H9 (cell line): ENCODE measurements around the gene LPP. TPM values are rescaled to one million over a fixed set of nuclear protein-coding genes. Genes with fewer than 3 reads are reported as not detected.

ENCODE experiments used
- DNase-seq: peaks from one replicate; pipeline ENCODE4 v3.0.0-alpha.2; 2017
- H2AFZ ChIP-seq: one replicate; pipeline ENCODE4 v1.6.1; 2013; ENCODE audit warnings: mild to moderate bottlenecking, low read length, control low read depth, moderate library complexity
- H2AK5ac ChIP-seq: 2 replicates; pipeline ENCODE4 v1.6.1; 2013; ENCODE audit warnings: low read length, control low read depth, mixed read lengths; ENCODE audit not compliant: insufficient read length
- H2BK120ac ChIP-seq: one replicate; pipeline ENCODE4 v1.6.1; 2013; ENCODE audit warnings: low read depth, mild to moderate bottlenecking, low read length, control low read depth, inconsistent platforms; ENCODE audit not compliant: poor library complexity, severe bottlenecking
- H2BK12ac ChIP-seq: 2 replicates; pipeline ENCODE4 v1.6.1; 2013; ENCODE audit warnings: low read length, control low read depth, mixed read lengths, low read depth; ENCODE audit not compliant: insufficient read length
- H2BK15ac ChIP-seq: 2 replicates; pipeline ENCODE4 v1.6.1; 2013; ENCODE audit warnings: low read depth, low read length, control low read depth
- H2BK20ac ChIP-seq: one replicate; pipeline ENCODE4 v1.6.1; 2013; ENCODE audit warnings: low read depth, mild to moderate bottlenecking, low read length, control low read depth, inconsistent platforms; ENCODE audit not compliant: poor library complexity, severe bottlenecking
- H2BK5ac ChIP-seq: 2 replicates; pipeline ENCODE4 v1.6.1; 2013; ENCODE audit warnings: low read length, control low read depth, mixed read lengths; ENCODE audit not compliant: insufficient read length
- H3K14ac ChIP-seq: 2 replicates; pipeline ENCODE4 v1.6.1; 2013; ENCODE audit warnings: low read length, control low read depth; ENCODE audit not compliant: insufficient read depth
- H3K18ac ChIP-seq: 2 replicates; pipeline ENCODE4 v1.6.1; 2013; ENCODE audit warnings: low read depth, mild to moderate bottlenecking, mixed read lengths, low read length, control low read depth; ENCODE audit not compliant: insufficient read length
- H3K23ac ChIP-seq: 2 replicates; pipeline ENCODE4 v1.6.1; 2013; ENCODE audit warnings: low read length, control low read depth, mixed read lengths, low read depth; ENCODE audit not compliant: insufficient read length
- H3K23me2 ChIP-seq: 2 replicates; pipeline ENCODE4 v1.6.1; 2013; ENCODE audit warnings: low read depth, mild to moderate bottlenecking, mixed read lengths, low read length, control low read depth; ENCODE audit not compliant: insufficient read length, poor library complexity, severe bottlenecking
- H3K27ac ChIP-seq: 2 replicates; pipeline ENCODE4 v1.5.1; 2013; ENCODE audit warnings: low read length, control low read depth, mixed read lengths, low read depth; ENCODE audit not compliant: insufficient read length
- H3K27me3 ChIP-seq: 2 replicates; pipeline ENCODE4 v1.6.1; 2013; ENCODE audit warnings: low read length, control low read depth, inconsistent platforms; ENCODE audit not compliant: insufficient read depth
- H3K4ac ChIP-seq: 2 replicates; pipeline ENCODE4 v1.6.1; 2013; ENCODE audit warnings: low read depth, mild to moderate bottlenecking, control low read depth, inconsistent platforms, low read length, moderate library complexity
- H3K4me1 ChIP-seq: 2 replicates; pipeline ENCODE4 v1.6.1; 2013; ENCODE audit warnings: low read length, control low read depth, inconsistent platforms; ENCODE audit not compliant: insufficient read depth
- H3K4me2 ChIP-seq: 2 replicates; pipeline ENCODE4 v1.6.1; 2013; ENCODE audit warnings: low read length, control low read depth, mixed read lengths; ENCODE audit not compliant: insufficient read length, insufficient read depth
- H3K56ac ChIP-seq: 2 replicates; pipeline ENCODE4 v1.6.1; 2013; ENCODE audit warnings: low read depth, mild to moderate bottlenecking, mixed read lengths, low read length, control low read depth; ENCODE audit not compliant: insufficient read length
- H3K79me1 ChIP-seq: 2 replicates; pipeline ENCODE4 v1.6.1; 2013; ENCODE audit warnings: low read depth, mild to moderate bottlenecking, moderate library complexity, low read length, control low read depth, inconsistent platforms; ENCODE audit not compliant: insufficient read depth, poor library complexity, severe bottlenecking
- H3K79me2 ChIP-seq: 2 replicates; pipeline ENCODE4 v1.6.1; 2013; ENCODE audit warnings: low read length, control low read depth, inconsistent platforms; ENCODE audit not compliant: insufficient read depth
- H3K9ac ChIP-seq: 2 replicates; pipeline ENCODE4 v1.6.1; 2013; ENCODE audit warnings: low read length, control low read depth, mixed read lengths; ENCODE audit not compliant: insufficient read length; ENCODE audit errors: extremely low read depth
- H3K9me3 ChIP-seq: one replicate; pipeline ENCODE4 v1.6.1; 2013; ENCODE audit warnings: low read depth, low read length, inconsistent platforms; ENCODE audit not compliant: control insufficient read depth
- H3T11ph ChIP-seq: one replicate; pipeline ENCODE4 v1.6.1; 2013; ENCODE audit warnings: mild to moderate bottlenecking, low read length, control low read depth, inconsistent platforms
- H4K20me1 ChIP-seq: one replicate; pipeline ENCODE4 v1.6.1; 2013; ENCODE audit not compliant: control insufficient read depth, insufficient read length, insufficient read depth
- H4K5ac ChIP-seq: 2 replicates; pipeline ENCODE4 v1.6.1; 2013; ENCODE audit warnings: low read depth, mild to moderate bottlenecking, mixed read lengths, low read length, control low read depth; ENCODE audit not compliant: insufficient read length
- H4K8ac ChIP-seq: replicated peaks from 2 replicates; pipeline ENCODE4 v1.6.1; 2013; ENCODE audit warnings: low read length, control low read depth, mixed read lengths, low read depth; ENCODE audit not compliant: insufficient read length
- H4K91ac ChIP-seq: 2 replicates; pipeline ENCODE4 v1.6.1; 2013; ENCODE audit warnings: low read depth, mild to moderate bottlenecking, moderate library complexity, mixed read lengths, low read length, control low read depth; ENCODE audit not compliant: insufficient read length
- H3K27ac Mint-ChIP-seq, 3 experiments: 2 replicates in 2 of 3; 3 replicates in 1 of 3; pipeline ENCODE4 v1.8.0; 2020 to 2021; ENCODE audit warnings: mixed read lengths in 3 of 3, mild to moderate bottlenecking in 1 of 3, moderate library complexity in 1 of 3
- H3K27me3 Mint-ChIP-seq: 2 replicates; pipeline ENCODE4 v1.8.0; 2021; ENCODE audit warnings: low read depth, mild to moderate bottlenecking, moderate library complexity, mixed read lengths
- H3K36me3 Mint-ChIP-seq, 3 experiments: 2 replicates in 2 of 3; 3 replicates in 1 of 3; pipeline ENCODE4 v1.8.0; 2020 to 2021; ENCODE audit warnings: low read depth in 3 of 3, mixed read lengths in 3 of 3; ENCODE audit not compliant: insufficient read depth in 1 of 3
- H3K4me1 Mint-ChIP-seq, 2 experiments: 2 replicates each; pipeline ENCODE4 v1.8.0; 2020; ENCODE audit warnings: mixed read lengths in 2 of 2
- H3K4me3 Mint-ChIP-seq, 2 experiments: 2 replicates in 1 of 2; 3 replicates in 1 of 2; pipeline ENCODE4 v1.8.0; 2020 to 2021; ENCODE audit warnings: mild to moderate bottlenecking in 2 of 2, mixed read lengths in 2 of 2, moderate library complexity in 1 of 2
- H3K9me3 Mint-ChIP-seq, 2 experiments: 2 replicates in 1 of 2; 3 replicates in 1 of 2; pipeline ENCODE4 v1.8.0; 2020; ENCODE audit warnings: mild to moderate bottlenecking in 2 of 2, mixed read lengths in 2 of 2, moderate library complexity in 1 of 2
- WGBS: extraction: QIAGEN DNeasy Blood & Tissue Kit; methylation state at CpG from one replicate; pipeline ENCODE4 v1.1.7; 2013; ENCODE audit warnings: missing lambda C conversion rate, low lambda C conversion rate, mixed read lengths; ENCODE audit not compliant: insufficient read length; ENCODE audit errors: extremely low coverage; 5-methylcytosine and 5-hydroxymethylcytosine counted together
- total RNA-seq: library from RNA; stranded (reverse); gene quantifications from 2 replicates; pipeline ENCODE4 v1.2.1, GENCODE V29; 2021
- TF ChIP-seq, protein P1 (sequence below): fragments of 200-600 bp; sonication (generic); conservative IDR thresholded peaks from 3 replicates; pipeline ENCODE4 v1.8.0; 2021; ENCODE audit warnings: antibody characterized with exemption, mild to moderate bottlenecking

Gene LPP
- total RNA-seq, 1 experiment from 2014 or later, result 64.6 TPM

- Histone ChIP-seq H2AFZ (no peak overlapping the region), H3K4ac (no peak overlapping the region), H2BK120ac (no peak overlapping the region), H4K20me1 (no peaks in the 10 kb centered on the region), H3K14ac (no peak overlapping the region), H4K8ac (no peak overlapping the region), H2BK20ac (no peak overlapping the region), H4K91ac (no peak overlapping the region), H2BK15ac (no peak overlapping the region), H3K18ac (no peak overlapping the region), H2BK5ac (no peak overlapping the region), H4K5ac (no peak overlapping the region), H3K79me2 (no peaks in the 10 kb centered on the region; the same call in 1 of the 2 replicates), H3K9me3 (no peaks in the 10 kb centered on the region), H3K56ac (no peak overlapping the region), H3K27ac (no peak overlapping the region), H3K23me2 (no peaks in the 10 kb centered on the region), H3T11ph (no peak overlapping the region), H2BK12ac (no peak overlapping the region), H2AK5ac (no peak overlapping the region), H3K79me1 (no peaks in the 10 kb centered on the region), H3K9ac (no peak overlapping the region), H3K23ac (no peak overlapping the region), H3K4me2 (no peak overlapping the region), H3K27me3 (no peaks in the 10 kb centered on the region), H3K4me1 (no peaks in the 10 kb centered on the region)
- Mint-ChIP-seq H3K27ac (no peak overlapping the region), H3K9me3 (peaks cover 5 to 13% of the 10 kb centered on the region in 2 experiments), H3K4me3 (no peak overlapping the region), H3K4me1 (no peaks in the 10 kb centered on the region), H3K36me3 (peaks cover 4 to 24% (median 15%) of the 10 kb centered on the region in 3 experiments), H3K27me3 (no peaks in the 10 kb centered on the region)
- TF ChIP-seq, protein P1, sequence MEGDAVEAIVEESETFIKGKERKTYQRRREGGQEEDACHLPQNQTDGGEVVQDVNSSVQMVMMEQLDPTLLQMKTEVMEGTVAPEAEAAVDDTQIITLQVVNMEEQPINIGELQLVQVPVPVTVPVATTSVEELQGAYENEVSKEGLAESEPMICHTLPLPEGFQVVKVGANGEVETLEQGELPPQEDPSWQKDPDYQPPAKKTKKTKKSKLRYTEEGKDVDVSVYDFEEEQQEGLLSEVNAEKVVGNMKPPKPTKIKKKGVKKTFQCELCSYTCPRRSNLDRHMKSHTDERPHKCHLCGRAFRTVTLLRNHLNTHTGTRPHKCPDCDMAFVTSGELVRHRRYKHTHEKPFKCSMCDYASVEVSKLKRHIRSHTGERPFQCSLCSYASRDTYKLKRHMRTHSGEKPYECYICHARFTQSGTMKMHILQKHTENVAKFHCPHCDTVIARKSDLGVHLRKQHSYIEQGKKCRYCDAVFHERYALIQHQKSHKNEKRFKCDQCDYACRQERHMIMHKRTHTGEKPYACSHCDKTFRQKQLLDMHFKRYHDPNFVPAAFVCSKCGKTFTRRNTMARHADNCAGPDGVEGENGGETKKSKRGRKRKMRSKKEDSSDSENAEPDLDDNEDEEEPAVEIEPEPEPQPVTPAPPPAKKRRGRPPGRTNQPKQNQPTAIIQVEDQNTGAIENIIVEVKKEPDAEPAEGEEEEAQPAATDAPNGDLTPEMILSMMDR, result no peak
- WGBS, result no CpG with 5 or more reads among the region's 2 CpGs
- no peak for DNase-seq
Measured at GRCh38 chr3:188421151-188421821, 267.3 kb downstream of the LPP start.
